Measurements from ENCODE around the gene MAP1A. TPM values are rescaled to one million over a fixed set of nuclear protein-coding genes. Genes with fewer than 3 reads are reported as not detected.

The MAP1A gene
- total RNA-seq, 2 experiments from 2014 or later, result 1.2 to 1.4 TPM

- Mint-ChIP-seq H3K4me1 (ENCODE audit: low read depth) (peaks cover 26% of the 10 kb centered on the region), H3K4me3 (peak overlapping the region; percentile 96), H3K9me3 (no peaks in the 10 kb centered on the region), H3K27me3 (ENCODE audit: low read depth) (no peaks in the 10 kb centered on the region), H3K27ac (no peak overlapping the region), H3K36me3 (ENCODE audit: low read depth) (peaks cover 6% of the 10 kb centered on the region)
- CTCF ChIA-PET, result interaction anchor here (0.6 to 3.0 kb wide), 3 partner anchors 17 to 773 kb away, joined by 3 to 15 read pairs (median 13); no protein-coding TSS in a partner anchor
- no peak for DNase-seq
- intact Hi-C loops (cut with micrococcal nuclease), result loop anchor here (1.0 to 10.0 kb wide), 3 partner anchors 16 to 701 kb away; partner anchors contain the start of gene FRMD5
Measured at GRCh38 chr15:43493703-43494472, 23.5 kb upstream of the MAP1A start.

- Mint-ChIP-seq H3K9me3 (no peaks in the 10 kb centered on the region), H3K27me3 (ENCODE audit: low read depth) (no peaks in the 10 kb centered on the region), H3K36me3 (ENCODE audit: low read depth) (no peaks in the 10 kb centered on the region), H3K27ac (no peak overlapping the region), H3K4me3 (no peak overlapping the region), H3K4me1 (ENCODE audit: low read depth) (no peaks in the 10 kb centered on the region)
- intact Hi-C loops (cut with micrococcal nuclease), result loop anchor here (10.0 kb wide), 1 partner anchor 696 kb away; the partner anchor contains the start of gene FRMD5
- DNase-seq, result no peak
- CTCF ChIA-PET, result no interaction called here
Measured at GRCh38 chr15:43498990-43499389, 18.4 kb upstream of the MAP1A start.

DNA sequence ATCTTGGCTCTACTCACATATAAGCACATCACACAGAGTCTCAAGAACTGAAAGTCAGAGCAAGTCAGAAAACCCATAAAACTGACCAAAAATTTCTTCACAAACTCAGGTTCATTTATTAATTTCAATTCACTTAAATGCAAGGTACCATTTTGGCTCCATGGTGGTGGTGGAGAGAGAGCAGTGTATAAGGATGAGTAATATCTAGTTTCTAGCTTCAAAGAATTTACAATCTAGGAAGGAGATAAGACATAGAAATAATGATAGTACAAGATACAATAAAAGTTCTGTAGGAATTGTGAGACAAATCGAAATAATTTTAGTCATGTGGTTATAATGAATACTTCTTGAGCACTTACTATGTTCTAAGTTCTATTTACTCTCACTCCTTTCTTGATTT lies 17.8 kb upstream of the MAP1A start:
- Mint-ChIP-seq H3K4me3 (no peak overlapping the region), H3K27ac (no peak overlapping the region), H3K4me1 (ENCODE audit: low read depth) (no peaks in the 10 kb centered on the region), H3K36me3 (ENCODE audit: low read depth) (no peaks in the 10 kb centered on the region), H3K27me3 (ENCODE audit: low read depth) (no peaks in the 10 kb centered on the region), H3K9me3 (no peaks in the 10 kb centered on the region)
- CTCF ChIA-PET, result no interaction called here
- no peak for DNase-seq
- intact Hi-C loops (cut with micrococcal nuclease), result loop anchor here (10.0 kb wide), 1 partner anchor 695 kb away; the partner anchor contains the start of gene FRMD5

- Mint-ChIP-seq H3K27me3 (ENCODE audit: low read depth) (no peaks in the 10 kb centered on the region), H3K4me1 (ENCODE audit: low read depth) (peaks cover 9% of the 10 kb centered on the region), H3K9me3 (no peaks in the 10 kb centered on the region), H3K36me3 (ENCODE audit: low read depth) (no peaks in the 10 kb centered on the region), H3K27ac (no peak overlapping the region), H3K4me3 (no peak overlapping the region)
- intact Hi-C loops (cut with micrococcal nuclease), result no loop called here
- CTCF ChIA-PET, result interaction anchor here (0.7 to 1.5 kb wide), 2 partner anchors 9 to 996 kb away, joined by 3 to 4 read pairs; no protein-coding TSS in a partner anchor
- no peak for DNase-seq
Measured at GRCh38 chr15:43505738-43506137, 11.7 kb upstream of the MAP1A start.

GRCh38 chr15:43508421-43508820 lies 9.0 kb upstream of the MAP1A start:
- no peaks in the 10 kb centered on the region for H3K27me3 Mint-ChIP-seq (ENCODE audit: low read depth)
- CTCF ChIA-PET, result no interaction called here
- H3K4me1 Mint-ChIP-seq (ENCODE audit: low read depth), result peaks cover 15% of the 10 kb centered on the region
- no peak for DNase-seq
- no peak overlapping the region for H3K4me3 Mint-ChIP-seq
- no peak overlapping the region for H3K27ac Mint-ChIP-seq
- intact Hi-C loops (cut with micrococcal nuclease), result no loop called here
- no peaks in the 10 kb centered on the region for H3K36me3 Mint-ChIP-seq (ENCODE audit: low read depth)
- no peaks in the 10 kb centered on the region for H3K9me3 Mint-ChIP-seq

DNA sequence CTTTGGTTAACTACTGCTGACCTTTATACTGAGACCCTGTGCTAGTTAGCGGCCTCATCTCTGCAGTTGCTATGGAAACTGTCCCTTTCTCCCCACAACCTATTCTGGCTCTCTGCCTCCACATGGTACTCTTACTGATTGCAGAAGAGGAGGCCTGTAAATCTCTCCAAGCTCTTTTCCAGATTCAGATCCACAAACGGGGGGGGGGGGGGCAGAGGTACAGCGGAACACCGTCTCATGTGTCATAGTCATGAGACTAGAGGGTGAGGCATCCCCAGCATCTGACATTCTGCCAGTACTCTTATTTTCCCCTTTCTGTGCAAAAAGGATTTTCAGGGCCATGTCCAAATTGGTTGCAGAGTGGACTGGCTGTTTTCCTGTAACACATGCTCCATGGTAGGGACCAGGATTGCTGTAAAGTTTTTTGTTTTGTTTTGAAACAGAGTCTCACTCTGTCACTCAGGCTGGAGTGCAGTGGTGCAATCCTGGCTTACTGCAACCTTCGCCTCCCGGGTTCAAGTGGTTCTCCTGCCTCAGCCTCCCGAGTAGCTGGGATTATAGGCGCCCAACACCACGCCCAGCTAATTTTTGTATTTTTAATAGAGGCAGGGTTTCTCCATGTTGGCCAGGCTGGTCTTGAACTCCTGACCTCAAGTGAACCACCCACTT lies 8.3 kb upstream of the MAP1A start:
- no peaks in the 10 kb centered on the region for H3K27me3 Mint-ChIP-seq (ENCODE audit: low read depth)
- no peaks in the 10 kb centered on the region for H3K36me3 Mint-ChIP-seq (ENCODE audit: low read depth)
- no peak for DNase-seq
- intact Hi-C loops (cut with micrococcal nuclease), result no loop called here
- H3K9me3 Mint-ChIP-seq, result no peaks in the 10 kb centered on the region
- CTCF ChIA-PET, result no interaction called here
- H3K4me1 Mint-ChIP-seq (ENCODE audit: low read depth), result peaks cover 20% of the 10 kb centered on the region
- peak overlapping the region; percentile 85 for H3K4me3 Mint-ChIP-seq
- no peak overlapping the region for H3K27ac Mint-ChIP-seq

- intact Hi-C loops (cut with micrococcal nuclease), result loop anchor here (1.0 to 10.0 kb wide), 8 partner anchors 16 to 588 kb away; partner anchors contain the start of genes SERF2, TP53BP1, TUBGCP4 and UBR1
- no peaks in the 10 kb centered on the region for H3K27me3 Mint-ChIP-seq (ENCODE audit: low read depth)
- CTCF ChIA-PET, result interaction anchor here (1.0 to 3.9 kb wide), 4 partner anchors 16 to 326 kb away, joined by 3 to 23 read pairs (median 8); partner anchors contain the start of gene TP53BP1
Measured at GRCh38 chr15:43509660-43510199, 7.7 kb upstream of the MAP1A start.

DNA sequence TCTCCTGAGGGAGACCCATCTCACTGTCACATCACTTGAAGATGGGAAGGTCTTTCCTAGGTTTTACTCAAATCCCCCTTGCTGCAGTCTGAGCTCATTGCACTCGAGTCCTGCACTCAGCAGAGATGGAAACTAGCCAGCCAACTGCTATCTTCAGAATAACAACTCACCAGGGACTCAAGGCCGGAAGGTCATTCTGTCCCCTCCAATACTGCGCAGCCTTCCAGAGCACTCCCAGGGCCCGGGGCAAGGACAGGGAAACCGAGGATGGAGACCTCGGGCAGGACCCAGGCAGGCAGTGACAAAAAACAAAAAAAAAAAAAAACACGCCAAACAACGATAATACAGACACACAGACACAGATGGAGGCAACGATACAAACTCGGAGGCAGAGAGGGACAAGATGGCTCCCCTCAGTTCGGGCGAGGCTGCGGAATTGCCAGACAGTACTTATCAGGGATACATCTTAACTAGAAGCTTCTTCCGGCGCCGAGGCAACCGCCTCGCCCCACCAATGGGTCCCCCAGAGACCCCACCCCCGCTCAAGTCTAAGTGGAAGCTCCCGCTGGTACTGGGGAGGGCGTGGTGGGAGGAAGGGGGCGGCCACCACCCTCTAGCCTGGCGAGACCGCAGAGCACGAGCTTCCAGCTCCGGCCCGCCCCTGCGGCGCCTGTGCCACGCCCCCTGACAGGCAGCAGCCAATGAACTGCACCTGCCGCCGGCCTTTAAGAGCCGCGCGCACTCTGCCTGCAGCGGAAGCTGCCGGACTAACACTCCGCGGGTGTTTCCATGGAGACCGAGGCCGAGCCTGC lies 7.0 kb upstream of the MAP1A start:
- peak; percentile 96 for DNase-seq
- CTCF ChIA-PET, result interaction anchor here (0.6 to 3.9 kb wide), 9 partner anchors 12 to 804 kb away, joined by 3 to 23 read pairs (median 4); partner anchors contain the start of gene TP53BP1
- Mint-ChIP-seq H3K9me3 (no peaks in the 10 kb centered on the region), H3K4me3 (peak overlapping the region; percentile 85), H3K27me3 (ENCODE audit: low read depth) (peaks cover under 1% of the 10 kb centered on the region), H3K4me1 (ENCODE audit: low read depth) (peaks cover 22% of the 10 kb centered on the region), H3K27ac (peak overlapping the region; percentile 24), H3K36me3 (ENCODE audit: low read depth) (no peaks in the 10 kb centered on the region)
- intact Hi-C loops (cut with micrococcal nuclease), result loop anchor here (1.0 to 10.0 kb wide), 8 partner anchors 17 to 589 kb away; partner anchors contain the start of genes SERF2, TP53BP1, TUBGCP4 and UBR1

More at GRCh38 chr15:43509660-43510199, 7.7 kb upstream of the MAP1A start:
- DNase-seq, result no peak
- Mint-ChIP-seq H3K36me3 (ENCODE audit: low read depth) (no peaks in the 10 kb centered on the region), H3K4me3 (peak overlapping the region; percentile 85), H3K9me3 (no peaks in the 10 kb centered on the region), H3K4me1 (ENCODE audit: low read depth) (peaks cover 22% of the 10 kb centered on the region), H3K27ac (no peak overlapping the region)

- peaks cover 22% of the 10 kb centered on the region for H3K4me1 Mint-ChIP-seq (ENCODE audit: low read depth)
- H3K27me3 Mint-ChIP-seq (ENCODE audit: low read depth), result peaks cover 7% of the 10 kb centered on the region
- H3K9me3 Mint-ChIP-seq, result no peaks in the 10 kb centered on the region
- intact Hi-C loops (cut with micrococcal nuclease), result loop anchor here (2.0 to 10.0 kb wide), 3 partner anchors 28 to 406 kb away; partner anchors contain the start of genes TUBGCP4, UBR1 and ZSCAN29
- peak; percentile 53 for DNase-seq
- peak overlapping the region; percentile 85 for H3K4me3 Mint-ChIP-seq
- CTCF ChIA-PET, result interaction anchor here (0.6 to 3.9 kb wide), 10 partner anchors 11 to 805 kb away, joined by 3 to 23 read pairs (median 4); partner anchors contain the start of gene TP53BP1
- no peak overlapping the region for H3K27ac Mint-ChIP-seq
- H3K36me3 Mint-ChIP-seq (ENCODE audit: low read depth), result no peaks in the 10 kb centered on the region
Measured at GRCh38 chr15:43511012-43511885, 6.2 kb upstream of the MAP1A start.

DNA sequence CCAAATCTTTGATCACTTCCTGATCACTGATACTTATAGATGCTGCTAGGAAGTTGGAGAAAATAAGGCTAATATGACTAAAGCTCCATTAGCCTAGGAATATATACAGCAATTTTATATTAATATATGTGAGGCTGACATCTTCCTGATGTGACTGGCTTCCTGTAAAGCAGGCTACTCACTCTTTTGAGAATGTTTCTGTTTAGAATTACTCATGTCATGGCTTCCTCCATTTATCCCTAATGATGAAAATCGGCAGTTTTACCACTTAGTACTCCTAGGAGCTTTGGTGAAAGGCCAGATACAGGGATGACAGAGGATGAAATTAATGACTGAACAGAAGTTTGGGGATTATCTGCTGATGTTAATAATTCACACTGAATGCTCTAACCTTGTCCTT lies 3.9 kb upstream of the MAP1A start:
- CTCF ChIA-PET, result interaction anchor here (0.8 to 3.9 kb wide), 12 partner anchors 9 to 146 kb away, joined by 3 to 23 read pairs (median 3); partner anchors contain the start of gene TP53BP1
- intact Hi-C loops (cut with micrococcal nuclease), result loop anchor here (5.0 to 10.0 kb wide), 2 partner anchors 141 to 409 kb away; partner anchors contain the start of genes TUBGCP4, UBR1 and ZSCAN29
- H3K4me1 Mint-ChIP-seq (ENCODE audit: low read depth), result peaks cover 32% of the 10 kb centered on the region

More for the DNA sequence above, 3.9 kb upstream of the MAP1A start:
- H3K4me3 Mint-ChIP-seq, result no peak overlapping the region
- no peaks in the 10 kb centered on the region for H3K36me3 Mint-ChIP-seq (ENCODE audit: low read depth)
- no peak for DNase-seq
- H3K9me3 Mint-ChIP-seq, result no peaks in the 10 kb centered on the region
- H3K27ac Mint-ChIP-seq, result no peak overlapping the region
- peaks cover 26% of the 10 kb centered on the region for H3K27me3 Mint-ChIP-seq (ENCODE audit: low read depth)
